ENCODE measurements around the gene ARCN1.

DNA sequence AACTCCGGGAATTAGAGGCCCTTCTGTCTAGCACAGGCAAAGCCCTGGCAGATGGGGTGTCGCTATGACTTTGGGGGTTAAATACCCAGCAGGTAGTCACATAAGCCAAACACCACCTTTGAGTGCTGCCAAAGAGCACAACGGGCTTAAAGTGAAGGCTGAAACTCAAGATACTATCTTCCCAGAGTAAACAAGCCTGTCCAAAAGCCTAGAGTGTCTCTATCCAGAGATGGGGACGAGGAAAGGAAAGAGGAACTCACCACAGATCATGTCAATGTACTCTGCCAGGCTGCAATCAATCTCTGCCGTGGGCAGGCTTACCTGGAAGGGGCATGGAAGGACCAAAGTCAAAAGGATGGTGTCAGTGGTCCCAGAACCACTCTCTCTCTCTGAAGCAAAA is 26.7 kb upstream of the ARCN1 start:
- TF ChIP-seq EP300 (IDR thresholded peaks at IDR 0.05) (no peak), POLR2A (IDR thresholded peaks at IDR 0.05) (no peak)
- TF ChIP-seq, protein P1, sequence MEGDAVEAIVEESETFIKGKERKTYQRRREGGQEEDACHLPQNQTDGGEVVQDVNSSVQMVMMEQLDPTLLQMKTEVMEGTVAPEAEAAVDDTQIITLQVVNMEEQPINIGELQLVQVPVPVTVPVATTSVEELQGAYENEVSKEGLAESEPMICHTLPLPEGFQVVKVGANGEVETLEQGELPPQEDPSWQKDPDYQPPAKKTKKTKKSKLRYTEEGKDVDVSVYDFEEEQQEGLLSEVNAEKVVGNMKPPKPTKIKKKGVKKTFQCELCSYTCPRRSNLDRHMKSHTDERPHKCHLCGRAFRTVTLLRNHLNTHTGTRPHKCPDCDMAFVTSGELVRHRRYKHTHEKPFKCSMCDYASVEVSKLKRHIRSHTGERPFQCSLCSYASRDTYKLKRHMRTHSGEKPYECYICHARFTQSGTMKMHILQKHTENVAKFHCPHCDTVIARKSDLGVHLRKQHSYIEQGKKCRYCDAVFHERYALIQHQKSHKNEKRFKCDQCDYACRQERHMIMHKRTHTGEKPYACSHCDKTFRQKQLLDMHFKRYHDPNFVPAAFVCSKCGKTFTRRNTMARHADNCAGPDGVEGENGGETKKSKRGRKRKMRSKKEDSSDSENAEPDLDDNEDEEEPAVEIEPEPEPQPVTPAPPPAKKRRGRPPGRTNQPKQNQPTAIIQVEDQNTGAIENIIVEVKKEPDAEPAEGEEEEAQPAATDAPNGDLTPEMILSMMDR (IDR thresholded peaks at IDR 0.05): no peak

Data from upper lobe of left lung (tissue), 4 donors.